WERI-Rb-1 (cell line): ENCODE measurements around the gene TMEM232.

Experiments used
- DNase-seq: peaks from one replicate; pipeline ENCODE4 v3.0.0-alpha.2; 2020
- H3K27ac ChIP-seq: fragments of 250-450 bp; sonication (Bioruptor Pico); 2 replicates; pipeline ENCODE4 v1.5.1; 2020; ENCODE audit warnings: mild to moderate bottlenecking, moderate library complexity
- H3K27me3 ChIP-seq: fragments of 250-450 bp; sonication (Bioruptor Pico); 2 replicates; pipeline ENCODE4 v1.5.1; 2021; ENCODE audit warnings: mild to moderate bottlenecking, low read depth, moderate library complexity; ENCODE audit not compliant: insufficient read depth, severe bottlenecking
- H3K36me3 ChIP-seq: fragments of 250-450 bp; sonication (Bioruptor Pico); 2 replicates; pipeline ENCODE4 v1.5.1; 2020; ENCODE audit warnings: mild to moderate bottlenecking, moderate library complexity
- H3K4me3 ChIP-seq: 2 replicates; pipeline ENCODE4 v1.5.1; 2011; ENCODE audit warnings: low read depth, mild to moderate bottlenecking, control low read depth, low read length
- H3K9me3 ChIP-seq: fragments of 250-450 bp; sonication (Bioruptor Pico); 2 replicates; pipeline ENCODE4 v1.5.1; 2021; ENCODE audit warnings: mild to moderate bottlenecking, moderate library complexity; ENCODE audit not compliant: severe bottlenecking
- TF ChIP-seq, protein P1 (sequence below): IDR thresholded peaks from 2 replicates; pipeline ENCODE4 v1.5.1; 2011; ENCODE audit warnings: low read depth, mild to moderate bottlenecking, control low read depth, inconsistent platforms, low read length

TMEM232 gene

DNA sequence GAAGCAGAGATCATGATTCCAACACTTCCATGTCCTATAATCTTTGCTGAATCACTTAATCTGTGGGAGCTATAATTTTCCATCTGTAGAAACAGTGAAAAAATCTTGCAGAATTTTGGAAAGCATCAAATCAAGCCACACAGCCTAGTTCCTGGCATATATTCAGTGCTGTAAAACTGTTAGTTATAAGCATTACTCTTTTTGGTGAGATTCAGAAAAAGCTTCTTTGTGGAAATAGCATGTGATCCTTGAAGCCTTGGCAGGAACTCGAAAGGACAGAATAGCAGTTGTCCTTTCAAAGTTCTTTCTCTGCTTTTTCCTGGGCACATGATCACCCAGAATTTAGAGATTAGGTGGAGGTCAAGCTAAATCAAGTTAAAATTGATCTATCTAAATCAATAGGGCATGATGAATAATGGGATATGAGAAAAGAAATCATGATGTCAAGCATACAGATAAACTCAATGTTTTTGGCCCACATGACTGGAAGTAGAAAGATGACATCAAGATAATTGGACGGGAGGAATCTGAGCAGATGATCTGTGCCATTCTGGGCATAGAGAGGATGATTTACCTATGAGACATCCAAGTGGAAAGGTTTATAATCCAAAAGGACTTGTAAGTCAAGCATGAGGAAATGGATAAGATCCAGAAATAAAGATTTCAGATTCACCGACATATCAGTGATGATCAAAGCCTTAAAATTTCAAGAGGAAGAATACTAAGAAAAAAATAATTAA is 73.1 kb downstream of the TMEM232 start:
- no peak overlapping the region for H3K27ac ChIP-seq
- H3K4me3 ChIP-seq, result no peak overlapping the region
- no peaks in the 10 kb centered on the region for H3K36me3 ChIP-seq
- DNase-seq, result no peak
- TF ChIP-seq, protein P1, sequence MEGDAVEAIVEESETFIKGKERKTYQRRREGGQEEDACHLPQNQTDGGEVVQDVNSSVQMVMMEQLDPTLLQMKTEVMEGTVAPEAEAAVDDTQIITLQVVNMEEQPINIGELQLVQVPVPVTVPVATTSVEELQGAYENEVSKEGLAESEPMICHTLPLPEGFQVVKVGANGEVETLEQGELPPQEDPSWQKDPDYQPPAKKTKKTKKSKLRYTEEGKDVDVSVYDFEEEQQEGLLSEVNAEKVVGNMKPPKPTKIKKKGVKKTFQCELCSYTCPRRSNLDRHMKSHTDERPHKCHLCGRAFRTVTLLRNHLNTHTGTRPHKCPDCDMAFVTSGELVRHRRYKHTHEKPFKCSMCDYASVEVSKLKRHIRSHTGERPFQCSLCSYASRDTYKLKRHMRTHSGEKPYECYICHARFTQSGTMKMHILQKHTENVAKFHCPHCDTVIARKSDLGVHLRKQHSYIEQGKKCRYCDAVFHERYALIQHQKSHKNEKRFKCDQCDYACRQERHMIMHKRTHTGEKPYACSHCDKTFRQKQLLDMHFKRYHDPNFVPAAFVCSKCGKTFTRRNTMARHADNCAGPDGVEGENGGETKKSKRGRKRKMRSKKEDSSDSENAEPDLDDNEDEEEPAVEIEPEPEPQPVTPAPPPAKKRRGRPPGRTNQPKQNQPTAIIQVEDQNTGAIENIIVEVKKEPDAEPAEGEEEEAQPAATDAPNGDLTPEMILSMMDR, result no peak
- no peaks in the 10 kb centered on the region for H3K9me3 ChIP-seq
- H3K27me3 ChIP-seq, result no peaks in the 10 kb centered on the region

DNA sequence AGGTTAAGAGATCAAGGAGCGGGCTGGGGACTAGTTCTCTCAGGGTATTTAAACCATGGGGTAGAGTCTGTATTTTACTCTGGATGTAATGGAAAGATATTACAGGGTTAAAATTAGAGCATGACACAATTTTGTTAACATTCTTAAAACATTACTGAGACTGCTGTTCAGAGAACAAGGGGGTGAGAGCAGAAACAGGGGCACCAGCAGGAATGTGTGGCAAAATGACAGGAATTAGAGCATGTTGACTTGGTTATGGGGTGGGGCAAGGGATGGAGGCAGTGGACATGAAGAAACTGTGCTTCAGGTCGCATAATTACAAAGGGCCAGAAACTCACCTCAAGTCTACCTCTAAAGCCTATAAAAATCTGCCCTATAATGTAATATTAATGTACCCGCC is 75.0 kb downstream of the TMEM232 start:
- no peak overlapping the region for H3K4me3 ChIP-seq
- DNase-seq, result no peak
- H3K9me3 ChIP-seq, result no peaks in the 10 kb centered on the region
- H3K27ac ChIP-seq, result no peak overlapping the region
- H3K36me3 ChIP-seq, result no peaks in the 10 kb centered on the region
- TF ChIP-seq, protein P1, result no peak
- H3K27me3 ChIP-seq, result no peaks in the 10 kb centered on the region

DNA sequence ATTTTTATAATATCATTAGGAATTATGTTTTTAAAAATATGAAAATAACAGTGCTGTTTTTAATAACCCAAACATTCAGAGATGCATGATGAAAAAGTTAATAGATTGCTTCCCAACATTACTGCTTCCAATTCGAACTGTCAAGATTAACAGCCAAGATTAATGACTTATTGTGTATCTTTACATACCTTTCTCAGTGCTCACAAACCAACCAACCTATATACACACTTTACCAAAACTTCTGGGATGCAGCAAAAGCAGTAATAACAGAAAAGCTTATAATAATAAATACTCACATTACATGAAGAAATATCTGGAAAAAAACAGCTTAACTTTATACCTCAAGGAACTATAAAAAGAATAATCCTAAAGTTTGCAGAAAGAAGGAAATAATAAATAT is 82.1 kb downstream of the TMEM232 start:
- H3K36me3 ChIP-seq, result no peaks in the 10 kb centered on the region
- no peak for DNase-seq
- H3K4me3 ChIP-seq, result no peak overlapping the region
- no peaks in the 10 kb centered on the region for H3K9me3 ChIP-seq
- no peak overlapping the region for H3K27ac ChIP-seq
- TF ChIP-seq, protein P1, result no peak
- no peaks in the 10 kb centered on the region for H3K27me3 ChIP-seq

DNA sequence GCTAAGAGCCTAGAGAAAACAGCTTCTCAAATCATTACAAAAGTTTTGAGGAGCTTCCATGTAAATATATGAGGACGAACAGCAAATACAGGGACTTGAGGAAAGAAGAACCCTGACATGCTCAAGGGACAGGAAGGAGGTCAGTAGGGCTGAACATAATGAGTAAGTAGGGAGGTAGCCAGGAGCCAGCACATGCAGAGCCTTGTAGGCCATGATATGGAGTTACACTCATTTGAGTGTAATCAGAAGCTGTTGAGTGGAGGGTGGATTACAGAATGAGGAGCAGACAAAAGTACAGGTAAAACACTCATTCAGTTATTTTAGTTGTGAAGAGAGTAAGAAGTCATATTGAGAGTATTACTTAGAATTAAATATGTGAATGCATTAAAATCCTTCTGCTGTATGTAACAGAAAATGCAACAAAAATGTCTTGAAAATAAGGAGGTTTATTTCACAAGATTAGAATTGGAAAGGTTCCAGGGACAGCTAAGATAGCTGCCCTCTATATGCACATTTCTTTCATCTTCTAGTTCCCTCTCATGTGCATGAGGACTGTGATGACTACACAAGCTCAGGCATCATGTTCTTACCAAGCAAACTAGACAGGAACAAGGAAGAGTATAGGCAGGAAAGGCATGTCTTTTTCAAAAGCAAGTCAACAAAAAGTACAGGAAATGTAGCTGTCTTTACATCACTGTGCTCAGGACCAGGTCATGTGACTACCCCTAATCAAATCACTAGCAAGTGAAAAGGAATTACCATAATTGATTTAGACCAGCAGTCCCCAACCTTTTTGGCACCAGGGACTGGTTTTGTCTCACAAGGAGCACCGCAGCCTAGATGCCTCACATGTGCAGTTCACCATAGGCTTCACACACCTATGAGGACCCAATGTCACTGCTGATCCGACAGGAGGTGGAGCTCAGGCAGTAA is 87.2 kb downstream of the TMEM232 start:
- DNase-seq, result no peak
- Histone ChIP-seq H3K9me3 (no peaks in the 10 kb centered on the region), H3K4me3 (no peak overlapping the region), H3K27ac (no peak overlapping the region), H3K36me3 (no peaks in the 10 kb centered on the region), H3K27me3 (no peaks in the 10 kb centered on the region)
- TF ChIP-seq, protein P1, result no peak

DNA sequence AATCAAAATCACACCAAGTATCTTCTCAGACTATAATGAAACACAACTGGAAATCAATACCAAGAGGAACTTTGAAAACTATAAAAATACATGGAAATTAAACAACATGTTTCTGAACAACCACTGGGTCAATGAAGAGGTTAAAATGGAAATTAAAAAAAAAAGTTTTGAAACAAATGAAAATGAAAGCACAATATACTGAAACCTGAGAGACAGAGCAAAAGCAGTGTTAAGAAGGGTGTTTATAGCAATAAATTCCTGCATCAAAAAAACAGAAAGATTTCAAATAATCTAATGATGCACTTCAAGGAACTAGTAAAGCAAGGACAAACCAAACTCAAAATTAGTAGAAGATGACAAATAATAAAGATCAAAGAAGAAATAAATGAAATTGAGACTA is 92.0 kb downstream of the TMEM232 start:
- H3K9me3 ChIP-seq, result no peaks in the 10 kb centered on the region
- no peak for DNase-seq
- no peaks in the 10 kb centered on the region for H3K36me3 ChIP-seq
- H3K4me3 ChIP-seq, result no peak overlapping the region
- H3K27me3 ChIP-seq, result no peaks in the 10 kb centered on the region
- TF ChIP-seq, protein P1, result no peak
- H3K27ac ChIP-seq, result no peak overlapping the region
